ENCODE data around the gene RFX3.
A peak's percentile ranks its signal among the peaks of the same experiment; 100 is the strongest.

Gene RFX3

DNA sequence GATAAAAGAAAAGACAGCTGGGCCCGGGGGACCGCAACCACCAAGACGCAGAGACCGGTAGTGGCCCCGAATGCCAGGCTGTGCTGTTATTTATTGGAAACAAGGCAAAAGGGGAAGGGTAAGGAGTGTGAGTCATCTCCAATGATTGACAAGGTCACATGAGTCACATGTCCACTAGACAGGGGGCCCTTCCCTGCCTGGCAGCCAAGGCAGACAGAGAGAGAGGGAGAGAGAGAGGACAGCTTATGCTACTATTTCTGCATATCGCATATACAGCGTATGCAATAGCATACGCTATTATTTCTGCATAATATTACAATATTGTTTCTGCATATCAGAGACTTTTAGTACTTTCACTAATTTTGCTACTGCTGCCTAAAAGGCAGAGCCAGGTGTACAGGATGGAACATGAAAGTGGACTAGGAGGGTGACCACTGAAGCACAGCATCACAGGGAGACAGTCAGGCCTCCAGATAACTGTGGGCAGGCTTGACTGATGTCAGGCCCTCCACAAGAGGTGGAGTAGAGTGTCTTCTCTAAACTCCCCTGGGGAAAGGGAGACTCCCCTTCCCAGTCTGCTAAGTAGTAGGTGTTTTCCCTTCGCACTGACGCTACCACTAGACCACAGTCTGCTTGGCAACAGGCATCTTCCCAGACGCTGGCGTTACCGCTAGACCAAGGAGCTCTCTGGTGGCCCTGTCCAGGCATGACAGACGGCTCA lies 50.3 kb downstream of the RFX3 start:
- TF ChIP-seq, protein P1, sequence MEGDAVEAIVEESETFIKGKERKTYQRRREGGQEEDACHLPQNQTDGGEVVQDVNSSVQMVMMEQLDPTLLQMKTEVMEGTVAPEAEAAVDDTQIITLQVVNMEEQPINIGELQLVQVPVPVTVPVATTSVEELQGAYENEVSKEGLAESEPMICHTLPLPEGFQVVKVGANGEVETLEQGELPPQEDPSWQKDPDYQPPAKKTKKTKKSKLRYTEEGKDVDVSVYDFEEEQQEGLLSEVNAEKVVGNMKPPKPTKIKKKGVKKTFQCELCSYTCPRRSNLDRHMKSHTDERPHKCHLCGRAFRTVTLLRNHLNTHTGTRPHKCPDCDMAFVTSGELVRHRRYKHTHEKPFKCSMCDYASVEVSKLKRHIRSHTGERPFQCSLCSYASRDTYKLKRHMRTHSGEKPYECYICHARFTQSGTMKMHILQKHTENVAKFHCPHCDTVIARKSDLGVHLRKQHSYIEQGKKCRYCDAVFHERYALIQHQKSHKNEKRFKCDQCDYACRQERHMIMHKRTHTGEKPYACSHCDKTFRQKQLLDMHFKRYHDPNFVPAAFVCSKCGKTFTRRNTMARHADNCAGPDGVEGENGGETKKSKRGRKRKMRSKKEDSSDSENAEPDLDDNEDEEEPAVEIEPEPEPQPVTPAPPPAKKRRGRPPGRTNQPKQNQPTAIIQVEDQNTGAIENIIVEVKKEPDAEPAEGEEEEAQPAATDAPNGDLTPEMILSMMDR (IDR thresholded peaks at IDR 0.05), result no peak

DNA sequence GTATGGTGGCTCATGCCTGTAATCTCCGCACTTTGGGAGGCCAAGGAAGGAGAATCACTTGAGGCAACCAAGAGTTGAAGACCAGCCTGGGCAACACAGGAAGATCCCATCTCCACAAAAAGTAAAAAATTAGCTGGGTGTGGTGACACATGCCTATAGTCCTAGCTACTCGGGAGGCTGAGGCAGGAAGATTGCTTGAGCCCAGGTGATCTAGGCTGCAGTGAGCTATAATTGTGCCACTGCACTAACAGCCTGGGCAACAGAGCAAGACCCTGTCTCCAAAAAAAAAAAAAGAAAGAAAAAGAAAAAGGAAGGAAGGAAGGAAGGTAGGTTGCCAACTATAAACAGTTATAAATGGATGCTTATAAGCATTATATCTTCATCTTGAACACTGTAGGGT lies 51.0 kb downstream of the RFX3 start:
- TF ChIP-seq, protein P1 (IDR thresholded peaks at IDR 0.05), result no peak

DNA sequence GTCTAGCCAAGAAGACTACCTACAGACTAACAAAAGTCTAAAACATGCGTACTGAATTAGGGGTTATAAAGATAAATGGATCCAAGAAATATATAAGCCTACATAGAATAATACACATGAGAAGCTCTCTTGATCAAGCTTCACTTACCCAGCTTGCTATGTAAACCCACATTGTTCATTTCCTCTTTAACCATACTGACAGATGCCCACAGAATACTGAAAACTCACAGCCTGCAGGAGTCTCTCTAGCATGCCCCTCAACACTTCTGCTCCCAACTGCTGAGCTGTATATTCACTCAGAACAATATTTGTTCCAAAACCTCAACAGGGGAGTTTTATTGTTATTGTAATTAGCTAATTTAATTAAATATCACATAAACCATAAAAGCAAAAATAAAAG lies 52.4 kb downstream of the RFX3 start:
- TF ChIP-seq, protein P1 (IDR thresholded peaks at IDR 0.05), result no peak

DNA sequence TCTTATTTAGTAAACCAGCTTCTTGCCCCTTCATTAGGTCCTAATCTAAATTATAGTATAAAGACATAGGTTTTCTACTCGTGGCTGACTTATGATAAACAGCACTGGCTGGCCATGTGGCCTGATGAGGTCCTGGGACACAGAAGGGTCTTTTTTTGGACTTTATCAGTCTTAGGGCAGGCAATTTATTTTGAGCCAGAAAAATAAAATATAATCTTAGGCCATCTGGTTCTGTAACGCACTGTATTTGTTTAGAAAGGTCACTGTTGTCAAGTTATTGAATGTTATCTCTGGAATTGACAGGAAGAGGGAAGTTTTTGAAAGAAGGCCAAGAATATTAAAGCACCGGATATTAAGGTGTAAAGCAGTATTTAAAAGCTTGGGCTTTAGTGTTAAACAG lies 53.9 kb downstream of the RFX3 start:
- TF ChIP-seq, protein P1 (IDR thresholded peaks at IDR 0.05), result no peak

DNA sequence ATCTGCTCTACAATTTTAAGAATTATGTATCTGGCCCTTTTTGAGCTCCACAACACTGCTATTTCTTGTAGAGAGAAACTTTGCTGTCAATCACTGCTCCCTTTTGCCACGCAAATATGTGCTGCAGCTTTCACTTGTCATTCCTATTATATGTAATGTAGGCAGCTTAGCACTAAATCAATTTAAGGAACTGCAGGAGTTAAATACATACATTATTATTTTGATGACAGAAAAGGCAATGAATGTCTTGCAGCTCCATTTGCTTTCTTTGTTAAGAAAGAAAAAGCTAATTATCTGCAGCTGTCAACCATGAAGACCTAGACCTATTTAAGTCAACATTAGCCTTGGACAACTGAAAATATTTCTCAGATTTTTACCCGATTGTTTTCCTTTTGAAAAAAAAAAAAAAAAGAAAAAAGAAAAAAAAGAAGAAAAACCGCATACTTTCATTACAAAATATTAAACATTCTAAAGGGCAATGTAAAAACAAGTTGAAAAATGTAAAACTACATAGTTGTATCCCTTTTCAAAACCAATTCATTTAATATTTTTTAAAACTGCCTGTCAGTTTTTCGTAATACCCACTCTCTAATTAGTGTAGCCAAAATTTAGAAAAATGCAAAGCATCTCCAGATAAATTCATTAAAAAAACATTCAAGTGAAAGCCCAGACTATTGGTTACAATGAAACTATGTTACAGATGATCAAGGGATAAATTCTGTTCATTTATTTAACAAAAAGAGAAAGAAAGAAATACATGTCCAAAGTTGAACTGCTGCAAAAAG lies 57.2 kb downstream of the RFX3 start:
- TF ChIP-seq, protein P1 (IDR thresholded peaks at IDR 0.05), result no peak

DNA sequence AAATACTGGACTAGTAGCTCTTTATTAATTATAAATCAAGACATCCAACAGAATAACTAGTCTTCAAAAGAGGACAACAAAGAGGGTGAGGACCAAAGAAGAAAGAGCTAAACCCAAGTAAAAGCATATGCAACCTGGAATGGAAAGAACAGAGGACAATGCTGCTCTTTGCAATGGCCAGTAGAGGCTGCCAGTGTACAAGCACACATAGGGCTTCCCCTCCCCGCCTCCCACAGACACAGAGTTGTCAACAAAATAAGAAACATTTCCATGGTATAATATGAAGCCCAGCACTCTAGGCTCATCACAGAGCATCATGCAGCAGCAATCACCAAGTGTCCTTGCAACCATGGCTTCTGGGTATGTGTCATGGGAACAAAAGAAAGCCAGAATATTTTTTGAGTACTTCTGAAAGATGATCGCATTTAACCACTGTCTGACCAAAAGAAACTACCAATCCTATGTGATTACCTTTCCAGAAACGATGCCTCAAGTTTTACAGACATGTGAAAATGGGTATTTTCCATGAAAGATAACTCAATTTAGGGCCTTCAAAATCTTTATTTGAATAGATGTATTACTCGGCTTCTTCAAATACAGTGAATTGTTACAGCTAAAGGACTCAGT lies 58.1 kb downstream of the RFX3 start:
- TF ChIP-seq, protein P1 (IDR thresholded peaks at IDR 0.05), result peak; percentile 100

DNA sequence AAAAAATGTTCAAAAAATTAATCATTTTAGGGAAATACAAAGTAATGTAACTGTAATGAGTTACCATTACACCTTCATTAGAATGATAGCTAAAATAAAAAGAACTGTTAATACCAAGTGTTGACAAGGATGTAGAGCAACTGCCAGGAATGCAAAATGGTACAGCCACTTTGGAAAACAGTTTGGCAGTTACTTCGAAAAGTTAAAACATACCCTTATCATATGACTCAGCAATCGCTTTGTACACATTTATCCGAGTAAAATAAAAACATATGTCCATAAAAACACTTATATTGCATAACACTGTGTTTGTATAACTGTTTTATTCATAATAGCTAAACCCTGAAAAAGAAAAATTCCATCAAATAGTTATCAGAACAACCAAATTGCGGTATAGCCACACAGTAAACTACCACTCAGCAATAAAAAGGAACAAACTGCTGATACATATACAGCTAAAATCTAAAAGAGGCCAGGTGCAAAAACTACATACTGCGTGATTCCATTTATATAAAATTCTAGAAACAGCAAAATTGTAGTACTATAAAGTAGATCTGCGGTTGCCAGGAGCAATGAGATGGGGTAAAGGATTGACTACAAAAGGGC lies 61.7 kb downstream of the RFX3 start:
- TF ChIP-seq, protein P1 (IDR thresholded peaks at IDR 0.05), result no peak
